Endothelial cell of umbilical vein (primary cell): ENCODE measurements around the gene RGR. TPM values are rescaled to one million over a fixed set of nuclear protein-coding genes. Genes with fewer than 3 reads are reported as not detected.

Experiments used
- BruUV-seq: library from RNA; stranded (reverse); fragments of 400-500 nt; replicated peaks from 2 replicates; lab custom pipeline; 2021; lab: Mats Ljungman, UMichigan
- CTCF ChIA-PET: fragments of 300-600, 350-600 bp; sonication (Branson Sonifier 250); formaldehyde crosslinking; loops from one replicate; lab custom pipeline; 2021; ENCODE audit warnings: antibody characterized with exemption, inconsistent platforms; lab: Charles Lee
- POLR2A ChIA-PET: fragments of 300-600, 350-600 bp; sonication (Branson Sonifier 250); formaldehyde crosslinking; loops from one replicate; lab custom pipeline; 2021; ENCODE audit warnings: antibody characterized with exemption, inconsistent platforms; lab: Charles Lee
- DNase-seq: peaks from one replicate; pipeline ENCODE4 v3.0.0-alpha.2; 2011; ENCODE audit warnings: low read depth, low spot score
- FAIRE-seq: peaks from 2 replicates; lab custom pipeline; 2011; peaks lifted over from hg19 to GRCh38; lab: Jason Lieb, UNC
- H2AFZ ChIP-seq: 2 replicates; pipeline ENCODE4 v1.6.0; 2012; ENCODE audit warnings: low read depth, low read length, control low read depth, inconsistent platforms
- H3K27ac ChIP-seq: 2 replicates; pipeline ENCODE4 v1.5.1; 2011; ENCODE audit warnings: low read depth, mild to moderate bottlenecking, control low read depth, low read length, moderate library complexity; ENCODE audit not compliant: insufficient read depth
- H3K27me3 ChIP-seq, 2 experiments: 2 replicates each; pipeline versions ENCODE4 v1.6.0 to v1.6.1; 2011; ENCODE audit warnings: low read length in 2 of 2, mixed read lengths in 1 of 2; ENCODE audit not compliant: control insufficient read depth in 2 of 2, insufficient read depth in 2 of 2
- H3K36me3 ChIP-seq, 2 experiments: 2 replicates in 1 of 2; 3 replicates in 1 of 2; pipeline ENCODE4 v1.5.1; 2011; ENCODE audit warnings: low read length in 2 of 2, mild to moderate bottlenecking in 1 of 2, moderate library complexity in 1 of 2; ENCODE audit not compliant: control insufficient read depth in 2 of 2, insufficient read depth in 2 of 2; ENCODE audit errors: extremely low read depth in 1 of 2
- H3K4me1 ChIP-seq: 3 replicates; pipeline ENCODE4 v1.5.1; 2011; ENCODE audit warnings: mild to moderate bottlenecking, low read length; ENCODE audit not compliant: control insufficient read depth, insufficient read depth; ENCODE audit errors: extremely low read depth
- H3K4me2 ChIP-seq: 2 replicates; pipeline ENCODE4 v1.6.1; 2011; ENCODE audit warnings: low read length, control low read depth, mixed read lengths; ENCODE audit not compliant: insufficient read depth
- H3K4me3 ChIP-seq, 3 experiments: fragments of 200-600 bp in 1 of 3; sonication (generic), shearing (Covaris generic) in 1 of 3; replicated peaks in 1 of 3; 2 replicates each; pipeline ENCODE4 v1.5.1; 2011 to 2016; ENCODE audit warnings: control low read depth in 3 of 3, low read length in 3 of 3, mild to moderate bottlenecking in 2 of 3, inconsistent platforms in 1 of 3, low read depth in 1 of 3, moderate library complexity in 1 of 3; ENCODE audit not compliant: insufficient read depth in 1 of 3
- H3K79me2 ChIP-seq: 2 replicates; pipeline ENCODE4 v1.6.0; 2012; ENCODE audit warnings: low read length, inconsistent platforms; ENCODE audit not compliant: control insufficient read depth, insufficient read depth
- H3K9ac ChIP-seq: replicated peaks from 2 replicates; pipeline ENCODE3; 2011; ENCODE audit warnings: low read length, control low read depth; ENCODE audit not compliant: insufficient read depth; ENCODE audit errors: extremely low read depth
- H3K9me1 ChIP-seq: replicated peaks from 3 replicates; pipeline ENCODE4 v1.6.0; 2011; ENCODE audit warnings: mild to moderate bottlenecking, low read length; ENCODE audit not compliant: control insufficient read depth, insufficient read depth; ENCODE audit errors: extremely low read depth
- H3K9me3 ChIP-seq: replicated peaks from 2 replicates; pipeline ENCODE4 v1.5.1; 2012; ENCODE audit warnings: low read length, inconsistent platforms; ENCODE audit not compliant: control insufficient read depth, insufficient read depth
- H4K20me1 ChIP-seq: replicated peaks from 2 replicates; pipeline ENCODE3; 2011; ENCODE audit warnings: mild to moderate bottlenecking, low read length; ENCODE audit not compliant: control insufficient read depth, insufficient read depth; ENCODE audit errors: extremely low read depth
- EZH2 ChIP-seq: IDR thresholded peaks from 2 replicates; pipeline ENCODE4 v1.6.1; 2012; ENCODE audit warnings: borderline replicate concordance, low read depth, mild to moderate bottlenecking, moderate library complexity, low read length, inconsistent platforms; ENCODE audit not compliant: severe bottlenecking
- FOS ChIP-seq: IDR thresholded peaks from 2 replicates; pipeline ENCODE4 v1.6.1; 2011; ENCODE audit warnings: mild to moderate bottlenecking, low read length, moderate library complexity, borderline replicate concordance; ENCODE audit not compliant: insufficient read depth
- GATA2 ChIP-seq: IDR thresholded peaks from 2 replicates; pipeline ENCODE4 v1.7.0; 2011; ENCODE audit warnings: low read depth, mild to moderate bottlenecking, moderate library complexity, mixed read lengths, low read length; ENCODE audit not compliant: insufficient read length, insufficient read depth
- JUN ChIP-seq: IDR thresholded peaks from 2 replicates; pipeline ENCODE4 v1.6.1; 2011; ENCODE audit warnings: borderline replicate concordance, low read depth; ENCODE audit not compliant: insufficient read length, insufficient read depth
- MYC ChIP-seq: IDR thresholded peaks from one replicate; pipeline ENCODE4 v1.6.1; 2011; ENCODE audit warnings: mild to moderate bottlenecking, low read depth, low read length
- POLR2A ChIP-seq: IDR thresholded peaks from 2 replicates; pipeline ENCODE4 v1.6.1; 2012; ENCODE audit warnings: low read depth, mild to moderate bottlenecking, control low read depth, low read length
- POLR2AphosphoS5 ChIP-seq: IDR thresholded peaks from 2 replicates; pipeline ENCODE4 v1.6.1; 2012; ENCODE audit warnings: low read depth, mild to moderate bottlenecking, control low read depth, low read length, moderate library complexity; ENCODE audit not compliant: insufficient read depth
- dilution Hi-C: fragments of 300-500 bp; cut with MboI; formaldehyde crosslinking; loops from one replicate; pipeline ENCODE4 v1.15.0; 2019; ENCODE audit warnings: low sequenced_read_pairs; ENCODE audit not compliant: extremely low pct_ligation_motif_present
- intact Hi-C: fragments of 100-400 bp; cut with micrococcal nuclease; formaldehyde crosslinking; loops from one replicate; pipeline ENCODE4 v1.10.0; 2022
- polyA plus RNA-seq, 4 experiments: library from polyadenylated mRNA; depleted of rRNA in 3 of 4; stranded (reverse) in 3 of 4; unstranded in 1 of 4; fragments of >200 nt; gene quantifications; 2 replicates each; pipeline versions ENCODE4 v1.2.1 to v1.2.3, GENCODE V29; 2011 to 2012; ENCODE audit warnings: missing spikeins in 1 of 4
- total RNA-seq: library from RNA; stranded (reverse); gene quantifications from 2 replicates; pipeline ENCODE4 v1.2.3, GENCODE V29; 2021
- TF ChIP-seq, protein P1 (sequence below), 2 donors: IDR thresholded peaks; 1 replicate in 1 of 2; 2 replicates in 1 of 2; pipeline ENCODE4 v1.5.1; 2011; ENCODE audit warnings: low read length in 2 of 2, mild to moderate bottlenecking in 2 of 2, moderate library complexity in 2 of 2, control low read depth in 1 of 2, inconsistent platforms in 1 of 2, low read depth in 1 of 2; ENCODE audit not compliant: insufficient read depth in 1 of 2; ENCODE audit errors: extremely low read depth in 1 of 2
- TF ChIP-seq, protein P2 (sequence below): IDR thresholded peaks from 2 replicates; pipeline ENCODE4 v1.6.1; 2011; ENCODE audit not compliant: insufficient read depth, insufficient read length

RGR gene
- total and polyA plus RNA-seq, 2 donors (not counting 3 experiments of a cell fraction or from before 2014, with no cell fraction given): not detected

DNA sequence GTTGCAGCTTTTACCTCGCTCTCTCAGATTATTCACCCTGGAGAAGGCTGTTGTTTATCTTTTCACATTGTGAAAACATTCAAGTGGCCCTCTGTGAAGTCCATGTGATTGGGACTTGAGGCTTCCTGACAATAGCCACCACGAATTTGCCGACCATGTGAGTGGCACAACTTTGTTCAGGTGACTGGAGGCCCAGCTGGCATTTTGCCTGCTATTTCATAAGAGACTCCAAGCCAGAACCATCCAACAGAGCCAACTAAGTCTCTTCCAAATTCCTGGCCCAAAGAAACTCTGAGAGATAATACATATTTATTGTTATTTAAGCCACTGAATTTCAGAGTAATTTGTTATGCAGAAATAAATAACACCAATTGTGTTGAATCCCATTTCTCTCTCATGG, 45.4 kb downstream of the RGR start:
- H2AFZ ChIP-seq: no peak overlapping the region
- peaks cover 8 to 19% of the 10 kb centered on the region in 2 experiments for H3K27me3 ChIP-seq
- H3K79me2 ChIP-seq: no peaks in the 10 kb centered on the region
- no peaks in the 10 kb centered on the region for H3K9me1 ChIP-seq
- H3K27ac ChIP-seq: no peak overlapping the region
- H3K9me3 ChIP-seq: no peaks in the 10 kb centered on the region
- H4K20me1 ChIP-seq: no peaks in the 10 kb centered on the region
- no TSS peak for BruUV-seq
- ChIA-PET CTCF (interaction anchor here (3.4 kb wide), 1 partner anchor 23 kb away, joined by 15 read pairs; no protein-coding TSS in a partner anchor), POLR2A (no interaction called here)
- no peak overlapping the region for H3K4me3 ChIP-seq
- dilution Hi-C loops (no loop called here), intact Hi-C loops (no loop called here)
- no peak overlapping the region for H3K4me2 ChIP-seq
- no peak for FAIRE-seq
- DNase-seq: no peak
- no peaks in the 10 kb centered on the region for H3K36me3 ChIP-seq
- no peak overlapping the region for H3K9ac ChIP-seq
- no peaks in the 10 kb centered on the region for H3K4me1 ChIP-seq
- TF ChIP-seq POLR2AphosphoS5: no peak
- TF ChIP-seq, protein P1, sequence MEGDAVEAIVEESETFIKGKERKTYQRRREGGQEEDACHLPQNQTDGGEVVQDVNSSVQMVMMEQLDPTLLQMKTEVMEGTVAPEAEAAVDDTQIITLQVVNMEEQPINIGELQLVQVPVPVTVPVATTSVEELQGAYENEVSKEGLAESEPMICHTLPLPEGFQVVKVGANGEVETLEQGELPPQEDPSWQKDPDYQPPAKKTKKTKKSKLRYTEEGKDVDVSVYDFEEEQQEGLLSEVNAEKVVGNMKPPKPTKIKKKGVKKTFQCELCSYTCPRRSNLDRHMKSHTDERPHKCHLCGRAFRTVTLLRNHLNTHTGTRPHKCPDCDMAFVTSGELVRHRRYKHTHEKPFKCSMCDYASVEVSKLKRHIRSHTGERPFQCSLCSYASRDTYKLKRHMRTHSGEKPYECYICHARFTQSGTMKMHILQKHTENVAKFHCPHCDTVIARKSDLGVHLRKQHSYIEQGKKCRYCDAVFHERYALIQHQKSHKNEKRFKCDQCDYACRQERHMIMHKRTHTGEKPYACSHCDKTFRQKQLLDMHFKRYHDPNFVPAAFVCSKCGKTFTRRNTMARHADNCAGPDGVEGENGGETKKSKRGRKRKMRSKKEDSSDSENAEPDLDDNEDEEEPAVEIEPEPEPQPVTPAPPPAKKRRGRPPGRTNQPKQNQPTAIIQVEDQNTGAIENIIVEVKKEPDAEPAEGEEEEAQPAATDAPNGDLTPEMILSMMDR (IDR thresholded peaks at IDR 0.05; ENCODE audit: extremely low read depth in 1 of 2, insufficient read depth in 1 of 2, low read depth in 1 of 2, low read length in 2 of 2): no peak
- TF ChIP-seq POLR2A: no peak
- TF ChIP-seq MYC: no peak
- no peak for TF ChIP-seq EZH2
- TF ChIP-seq, protein P2, sequence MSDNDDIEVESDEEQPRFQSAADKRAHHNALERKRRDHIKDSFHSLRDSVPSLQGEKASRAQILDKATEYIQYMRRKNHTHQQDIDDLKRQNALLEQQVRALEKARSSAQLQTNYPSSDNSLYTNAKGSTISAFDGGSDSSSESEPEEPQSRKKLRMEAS: no peak
- TF ChIP-seq GATA2: no peak
- no peak for TF ChIP-seq FOS
- no peak for TF ChIP-seq JUN
